Breast epithelium (tissue), 4 donors: ENCODE data around the gene RCVRN. TPM values are rescaled to one million over a fixed set of nuclear protein-coding genes. Genes with fewer than 3 reads are reported as not detected.

Experiments used
- DNase-seq, 2 donors: peaks; one replicate each; pipeline ENCODE4 v3.0.0-alpha.2; 2019; ENCODE audit warnings: low spot score in 2 of 2
- H3K27ac ChIP-seq, 2 donors: fragments of 200-600 bp; sonication (generic) in 1 of 2; one replicate each; pipeline ENCODE4 v1.5.1; 2016 to 2019; ENCODE audit warnings: mild to moderate bottlenecking in 1 of 2
- H3K27me3 ChIP-seq, 2 donors: fragments of 200-600 bp; sonication (generic) in 1 of 2; one replicate each; pipeline versions ENCODE4 v1.5.1 to v1.6.0; 2017 to 2019; ENCODE audit warnings: control low read depth in 1 of 2, mild to moderate bottlenecking in 1 of 2
- H3K36me3 ChIP-seq: fragments of 200-600 bp; one replicate; pipeline ENCODE4 v1.5.1; 2019
- H3K4me1 ChIP-seq, 2 donors: fragments of 200-600 bp; sonication (generic); one replicate each; pipeline ENCODE4 v1.5.1; 2016 to 2019; ENCODE audit warnings: control low read depth in 1 of 2
- H3K4me3 ChIP-seq, 3 donors: fragments of 200-600 bp; sonication (generic); 1 replicate in 2 of 3; 2 replicates in 1 of 3; pipeline ENCODE4 v1.5.1; 2016 to 2019; ENCODE audit warnings: mild to moderate bottlenecking in 3 of 3, moderate library complexity in 2 of 3
- H3K9me3 ChIP-seq, 2 donors: fragments of 200-600 bp; sonication (generic) in 1 of 2; one replicate each; pipeline ENCODE4 v1.5.1; 2016 to 2019; ENCODE audit warnings: control low read depth in 1 of 2
- CTCF ChIP-seq, 3 donors: fragments of 450-650 bp; IDR thresholded peaks; one replicate each; pipeline ENCODE4 v1.5.1; 2016 to 2017; ENCODE audit warnings: antibody characterized with exemption in 3 of 3, mild to moderate bottlenecking in 3 of 3, moderate library complexity in 3 of 3
- POLR2A ChIP-seq: fragments of 450-650 bp; IDR thresholded peaks from one replicate; pipeline ENCODE4 v1.6.1; 2016; ENCODE audit warnings: antibody characterized with exemption, mild to moderate bottlenecking, moderate library complexity
- POLR2AphosphoS5 ChIP-seq, 3 donors: sonication (generic); formaldehyde crosslinking; IDR thresholded peaks; one replicate each; pipeline ENCODE4 v1.6.1; 2017; ENCODE audit warnings: antibody characterized with exemption in 3 of 3
- intact Hi-C: fragments of 100-400 bp; cut with DNase I; formaldehyde crosslinking; loops from one replicate; pipeline ENCODE4 v1.15.1; 2023; ENCODE audit warnings: low total_unique reads
- total RNA-seq, 3 donors: library from RNA; depleted of rRNA; stranded (reverse); fragments of >200 nt; gene quantifications; one replicate each; pipeline ENCODE4 v1.1.0, GENCODE V29; 2016

The RCVRN gene
- total RNA-seq, 3 donors from 2014 or later, result 0.15 to 0.66 (median 0.32) TPM

GRCh38 chr17:9943343-9943742 is 38.3 kb upstream of the RCVRN start:
- Histone ChIP-seq H3K36me3 (no peaks in the 10 kb centered on the region), H3K27ac (no peak overlapping the region)

GRCh38 chr17:9942885-9943284 is 37.8 kb upstream of the RCVRN start:
- Histone ChIP-seq H3K9me3 (peaks cover 0 to 10% of the 10 kb centered on the region in 2 donors), H3K27me3 (no peaks in the 10 kb centered on the region), H3K27ac (no peak overlapping the region), H3K4me3 (no peak overlapping the region), H3K4me1 (no peaks in the 10 kb centered on the region), H3K36me3 (no peaks in the 10 kb centered on the region)
- intact Hi-C loops, result no loop called here
- TF ChIP-seq CTCF (IDR thresholded peaks at IDR 0.05) (no peak), POLR2A (no peak), POLR2AphosphoS5 (IDR thresholded peaks at IDR 0.05) (no peak)
- DNase-seq, result no peak

More at GRCh38 chr17:9943343-9943742, 38.3 kb upstream of the RCVRN start:
- Histone ChIP-seq H3K9me3 (peaks cover 0 to 6% of the 10 kb centered on the region in 2 donors), H3K4me1 (no peaks in the 10 kb centered on the region), H3K4me3 (no peak overlapping the region), H3K27me3 (no peaks in the 10 kb centered on the region)
- no peak for TF ChIP-seq CTCF (IDR thresholded peaks at IDR 0.05)
- no peak for TF ChIP-seq POLR2A
- intact Hi-C loops, result no loop called here
- DNase-seq, result no peak

GRCh38 chr17:9941305-9941704 is 36.2 kb upstream of the RCVRN start:
- intact Hi-C loops, result no loop called here

GRCh38 chr17:9940841-9941240 is 35.8 kb upstream of the RCVRN start:
- TF ChIP-seq CTCF (IDR thresholded peaks at IDR 0.05) (no peak), POLR2AphosphoS5 (IDR thresholded peaks at IDR 0.05) (no peak), POLR2A (no peak)
- no peak for DNase-seq
- no peak overlapping the region for H3K27ac ChIP-seq
- H3K4me3 ChIP-seq, result no peak overlapping the region
- H3K36me3 ChIP-seq, result no peaks in the 10 kb centered on the region
- intact Hi-C loops, result no loop called here
- H3K27me3 ChIP-seq, result no peaks in the 10 kb centered on the region
- no peaks in the 10 kb centered on the region for H3K4me1 ChIP-seq
- H3K9me3 ChIP-seq, result peaks cover 0 to 10% of the 10 kb centered on the region in 2 donors

More at GRCh38 chr17:9941305-9941704, 36.2 kb upstream of the RCVRN start:
- TF ChIP-seq CTCF (IDR thresholded peaks at IDR 0.05) (no peak), POLR2A (no peak), POLR2AphosphoS5 (IDR thresholded peaks at IDR 0.05) (no peak)
- DNase-seq, result no peak
- Histone ChIP-seq H3K9me3 (peaks cover 0 to 10% of the 10 kb centered on the region in 2 donors), H3K36me3 (no peaks in the 10 kb centered on the region), H3K4me3 (no peak overlapping the region), H3K27me3 (no peaks in the 10 kb centered on the region), H3K4me1 (no peaks in the 10 kb centered on the region), H3K27ac (no peak overlapping the region)

- no peaks in the 10 kb centered on the region for H3K27me3 ChIP-seq
- no peak overlapping the region for H3K27ac ChIP-seq
- H3K4me3 ChIP-seq, result no peak overlapping the region
- peaks cover 0 to 6% of the 10 kb centered on the region in 2 donors for H3K4me1 ChIP-seq
- DNase-seq, result no peak
- no peaks in the 10 kb centered on the region for H3K36me3 ChIP-seq
- H3K9me3 ChIP-seq, result peaks cover 0 to 10% of the 10 kb centered on the region in 2 donors
- intact Hi-C loops, result no loop called here
- TF ChIP-seq POLR2AphosphoS5 (IDR thresholded peaks at IDR 0.05) (no peak), POLR2A (no peak), CTCF (IDR thresholded peaks at IDR 0.05) (no peak)
Observed at GRCh38 chr17:9938764-9939163, 33.7 kb upstream of the RCVRN start.
